K562 (cell line): ENCODE measurements around the gene STYX. TPM values are rescaled to one million over a fixed set of nuclear protein-coding genes. Genes with fewer than 3 reads are reported as not detected.

ENCODE experiments used
- ATAC-seq: fragments of 200-7000 bp; cut with Tn5 transposase; 3 replicates; pipeline ENCODE4 v1.9.1; 2020; ENCODE audit warnings: moderate library complexity
- BruUV-seq: library from RNA; stranded (reverse); fragments of 400-500 nt; replicated peaks from 2 replicates; lab custom pipeline; 2021; lab: Mats Ljungman, UMichigan
- CTCF ChIA-PET: fragments of 300-600 bp; formaldehyde crosslinking; extraction: SDS; loops from one replicate; lab custom pipeline; 2021; ENCODE audit warnings: low intra/inter-chr PET ratio; lab: Yijun Ruan, JAX
- POLR2A ChIA-PET: fragments of 300-600, 350-650 bp; sonication (Branson Sonifier 250); formaldehyde crosslinking; extraction: SDS; loops from one replicate; lab custom pipeline; 2021; ENCODE audit warnings: antibody characterized with exemption, inconsistent platforms; lab: Yijun Ruan, JAX
- DNase-seq, 4 experiments: peaks; one replicate each; pipeline versions ENCODE4 v3.0.0 to v3.0.0-alpha.2; 2011 to 2018; ENCODE audit warnings: low spot score in 3 of 4, mixed read lengths in 3 of 4; ENCODE audit errors: extremely low read depth in 1 of 4
- FAIRE-seq: peaks from 2 replicates; lab custom pipeline; 2011; peaks lifted over from hg19 to GRCh38; lab: Jason Lieb, UNC
- H2AFZ ChIP-seq: 2 replicates; pipeline ENCODE4 v1.6.0; 2011; ENCODE audit warnings: low read depth, low read length, control low read depth, inconsistent platforms
- H3K27ac ChIP-seq: fragments of 200-600 bp; 3 replicates; pipeline ENCODE4 v1.8.0; 2011; ENCODE audit warnings: low read depth, mild to moderate bottlenecking, control low read depth, inconsistent platforms, low read length, moderate library complexity, mixed read lengths; ENCODE audit errors: extremely low read depth
- H3K27me3 ChIP-seq, 2 experiments: fragments of 300-600 bp in 1 of 2; 2 replicates in 1 of 2; 3 replicates in 1 of 2; pipeline versions ENCODE4 v1.6.0 to v1.8.0; 2011; ENCODE audit warnings: inconsistent platforms in 2 of 2, low read length in 2 of 2, mild to moderate bottlenecking in 1 of 2, mixed read lengths in 1 of 2, moderate library complexity in 1 of 2; ENCODE audit not compliant: control insufficient read depth in 2 of 2, insufficient read depth in 2 of 2
- H3K36me3 ChIP-seq: fragments of 300-600 bp; 3 replicates; pipeline ENCODE4 v1.8.0; 2011; ENCODE audit warnings: mild to moderate bottlenecking, low read length, inconsistent platforms; ENCODE audit not compliant: control insufficient read depth, insufficient read depth
- H3K4me1 ChIP-seq, 2 experiments: fragments of 200-600 bp in 1 of 2; replicated peaks in 1 of 2; 2 replicates in 1 of 2; 3 replicates in 1 of 2; pipeline versions ENCODE4 v1.5.1 to v1.8.0; 2011; ENCODE audit warnings: inconsistent platforms in 2 of 2, low read length in 2 of 2, mild to moderate bottlenecking in 1 of 2, mixed read lengths in 1 of 2, moderate library complexity in 1 of 2; ENCODE audit not compliant: control insufficient read depth in 2 of 2, insufficient read depth in 2 of 2
- H3K4me2 ChIP-seq: 2 replicates; pipeline ENCODE4 v1.6.1; 2011; ENCODE audit warnings: low read length, control low read depth, inconsistent platforms, mixed read lengths; ENCODE audit not compliant: insufficient read depth
- H3K4me3 ChIP-seq: fragments of 200-600 bp; sonication (generic), shearing (Covaris generic); 2 replicates; pipeline ENCODE4 v1.5.1; 2016; ENCODE audit warnings: control low read depth, inconsistent platforms
- H3K79me2 ChIP-seq: fragments of 200-600 bp; 3 replicates; pipeline ENCODE4 v1.8.0; 2011; ENCODE audit warnings: low read length, inconsistent platforms; ENCODE audit not compliant: control insufficient read depth, insufficient read depth
- H3K9ac ChIP-seq, 2 experiments: 2 replicates each; pipeline versions ENCODE4 v1.6.0 to v1.6.1; 2011; ENCODE audit warnings: low read depth in 2 of 2, low read length in 2 of 2, control low read depth in 1 of 2, inconsistent platforms in 1 of 2, mild to moderate bottlenecking in 1 of 2, mixed read lengths in 1 of 2; ENCODE audit not compliant: insufficient read depth in 1 of 2
- H3K9me1 ChIP-seq: one replicate; pipeline ENCODE4 v1.6.0; 2011; ENCODE audit warnings: inconsistent platforms, mild to moderate bottlenecking, low read length, moderate library complexity; ENCODE audit not compliant: control insufficient read depth, insufficient read depth
- H3K9me3 ChIP-seq: replicated peaks from 2 replicates; pipeline ENCODE4 v1.5.1; 2011; ENCODE audit warnings: low read depth, low read length, inconsistent platforms; ENCODE audit not compliant: control insufficient read depth, insufficient read depth
- H4K20me1 ChIP-seq: replicated peaks from 2 replicates; pipeline ENCODE4 v1.6.1; 2011; ENCODE audit warnings: low read length, inconsistent platforms, mixed read lengths; ENCODE audit not compliant: control insufficient read depth, insufficient read depth
- BACH1 ChIP-seq: fragments of 200-800 bp; sonication (Bioruptor generic); IDR thresholded peaks from 2 replicates; pipeline ENCODE4 v1.6.1; 2016; ENCODE audit warnings: missing genetic modification characterization, missing compliant biosample characterization
- EP400 ChIP-seq: fragments of 450-650 bp; IDR thresholded peaks from 2 replicates; pipeline ENCODE4 v1.6.1; 2017; ENCODE audit warnings: antibody characterized with exemption, mild to moderate bottlenecking, moderate library complexity
- MED1 ChIP-seq: sonication (generic); formaldehyde crosslinking; IDR thresholded peaks from 2 replicates; pipeline ENCODE4 v1.8.1; 2023; ENCODE audit warnings: missing genetic modification reagents, borderline replicate concordance
- NFIX ChIP-seq: fragments of 250-450 bp; sonication (Bioruptor Pico); IDR thresholded peaks from 2 replicates; pipeline ENCODE4 v1.4.0; 2020; ENCODE audit warnings: low read depth, mild to moderate bottlenecking, moderate library complexity
- NUFIP1 ChIP-seq: fragments of 450-650 bp; IDR thresholded peaks from 2 replicates; pipeline ENCODE4 v1.6.1; 2018; ENCODE audit not compliant: partially characterized antibody
- PBX2 ChIP-seq, 2 experiments: IDR thresholded peaks in 1 of 2; conservative IDR thresholded peaks in 1 of 2; 2 replicates each; pipeline ENCODE4 v1.6.1; 2016; ENCODE audit warnings: low read depth in 2 of 2, mild to moderate bottlenecking in 1 of 2, missing compliant biosample characterization in 1 of 2, missing genetic modification characterization in 1 of 2, moderate library complexity in 1 of 2
- REST ChIP-seq, 2 experiments: fragments of 450-650 bp; formaldehyde crosslinking in 1 of 2; IDR thresholded peaks; 2 replicates each; pipeline versions ENCODE4 v1.4.0 to v1.6.1; 2014 to 2020; ENCODE audit warnings: mild to moderate bottlenecking in 2 of 2, borderline replicate concordance in 1 of 2, low read depth in 1 of 2
- SOX6 ChIP-seq: fragments of 450-650 bp; IDR thresholded peaks from 2 replicates; pipeline ENCODE4 v1.6.1; 2014; ENCODE audit warnings: mild to moderate bottlenecking
- ZNF395 ChIP-seq: fragments of 200-800 bp; sonication (Bioruptor generic); IDR thresholded peaks from 2 replicates; pipeline ENCODE4 v1.6.1; 2017; ENCODE audit warnings: missing genetic modification characterization, missing compliant biosample characterization
- ZNF507 ChIP-seq: conservative IDR thresholded peaks from 2 replicates; pipeline ENCODE4 v1.6.1; 2017; ENCODE audit warnings: missing genetic modification characterization, missing compliant biosample characterization
- in situ Hi-C: fragments of 300-500 bp; cut with MboI; formaldehyde crosslinking; loops from 4 replicates; pipeline ENCODE4 v1.15.0; 2018; ENCODE audit warnings: inconsistent platforms, mixed read lengths
- intact Hi-C: fragments of 100-400 bp; cut with micrococcal nuclease; formaldehyde crosslinking; loops from 2 replicates; pipeline ENCODE4 v1.14.2; 2022
- polyA plus RNA-seq, 8 experiments: library from polyadenylated mRNA; depleted of rRNA in 4 of 8; stranded (reverse) in 5 of 8; unstranded in 3 of 8; fragments of >200 nt; fragmentation: Nextera tagmentation in 2 of 8; fragmentation: Illumina TruSeq in 1 of 8; extraction: Ambion mirVana in 2 of 8; extraction: Trizol in 1 of 8; gene quantifications; 2 replicates each; pipeline versions ENCODE4 v1.2.1 to v1.2.3, GENCODE V29; 2011 to 2014; ENCODE audit warnings: inconsistent platforms in 1 of 8, missing spikeins in 1 of 8
- total RNA-seq, 7 experiments: library from RNA; depleted of rRNA in 6 of 7; stranded (reverse); fragments of >200 nt in 6 of 7; fragmentation: Illumina TruSeq in 2 of 7; extraction: Trizol in 2 of 7; gene quantifications; 2 replicates each; pipeline versions ENCODE4 v1.2.1 to v1.2.3, GENCODE V29; 2011 to 2021; ENCODE audit warnings: low replicate concordance in 1 of 7

STYX gene
- total and polyA plus RNA-seq, 9 of the 15 experiments (the other 6 are each of a cell fraction or from before 2014, with no cell fraction given), result 5.0 to 15.4 (median 10.6) TPM

GRCh38 chr14:52738409-52738808 is 8.4 kb downstream of the STYX start:
- peaks cover 83% of the 10 kb centered on the region for H3K79me2 ChIP-seq
- intact Hi-C loops, result no loop called here
- no peak for TF ChIP-seq EP400
- TF ChIP-seq ZNF395 (CRISPR knock-in tag), result no peak
- TF ChIP-seq PBX2 (CRISPR knock-in tag; IDR thresholded peaks at IDR 0.05; ENCODE audit: low read depth), result no peak
- TF ChIP-seq PBX2 (tag; conservative IDR thresholded peaks at IDR 0.05; ENCODE audit: low read depth), result 0 out of 2 replicates have a peak, but pooled peaks have one; percentile 24
- no peak for TF ChIP-seq REST (IDR thresholded peaks at IDR 0.05; ENCODE audit: borderline replicate concordance)
- no peak for TF ChIP-seq REST (CRISPR knock-in tag; IDR thresholded peaks at IDR 0.05; ENCODE audit: low read depth)
- TF ChIP-seq MED1 (CRISPR knock-in tag), result no peak
- peak; percentile 97 for TF ChIP-seq NFIX (CRISPR knock-in tag)
- TF ChIP-seq ZNF507, result no peak
- peak; percentile 11; the same call in 1 of the 2 replicates for TF ChIP-seq SOX6
- no peak for TF ChIP-seq BACH1
- TF ChIP-seq NUFIP1, result no peak

More at GRCh38 chr14:52738409-52738808, 8.4 kb downstream of the STYX start:
- Histone ChIP-seq H3K4me3 (no peak overlapping the region), H3K9me1 (no peaks in the 10 kb centered on the region), H3K4me2 (no peak overlapping the region; the same call in 1 of the 2 replicates), H3K4me1 (peaks cover 3 to 8% of the 10 kb centered on the region in 2 experiments; a peak in 4 of 5 replicates), H3K27ac (no peak overlapping the region), H3K9me3 (no peaks in the 10 kb centered on the region), H3K9ac (no peak overlapping the region), H4K20me1 (no peaks in the 10 kb centered on the region), H2AFZ (no peak overlapping the region), H3K36me3 (peaks cover 17% of the 10 kb centered on the region; the same call in 1 of the 3 replicates), H3K27me3 (no peaks in the 10 kb centered on the region)
- no peak for ATAC-seq
- ChIA-PET CTCF (no interaction called here), POLR2A (no interaction called here)
- no TSS peak for BruUV-seq
- no peak for FAIRE-seq
- in situ Hi-C loops, result no loop called here
- DNase-seq, result peak in 2 of 4 experiments; percentile 4 to 5
